NT2/D1 (cell line): ENCODE measurements around the gene ARSI.

ENCODE experiments used
- DNase-seq: peaks from one replicate; pipeline ENCODE4 v3.0.0-alpha.2; 2011; ENCODE audit warnings: low read depth, low spot score
- H3K27me3 ChIP-seq: 2 replicates; pipeline ENCODE4 v1.6.0; 2011; ENCODE audit warnings: mild to moderate bottlenecking; ENCODE audit not compliant: insufficient read length, insufficient read depth
- H3K36me3 ChIP-seq: 2 replicates; pipeline ENCODE4 v1.6.1; 2011; ENCODE audit warnings: mild to moderate bottlenecking, low read length, mixed read lengths; ENCODE audit not compliant: insufficient read depth, insufficient read length
- H3K4me1 ChIP-seq: 2 replicates; pipeline ENCODE4 v1.5.1; 2011; ENCODE audit not compliant: insufficient read depth, insufficient read length
- H3K4me3 ChIP-seq: 2 replicates; pipeline ENCODE4 v1.5.1; 2011; ENCODE audit warnings: low read depth; ENCODE audit not compliant: insufficient read length
- H3K9ac ChIP-seq: 2 replicates; pipeline ENCODE4 v1.6.0; 2011; ENCODE audit warnings: low read depth; ENCODE audit not compliant: insufficient read length
- H3K9me3 ChIP-seq: 2 replicates; pipeline ENCODE4 v1.5.1; 2011; ENCODE audit warnings: mild to moderate bottlenecking, low read length; ENCODE audit not compliant: insufficient read depth
- SUZ12 ChIP-seq: IDR thresholded peaks from 2 replicates; pipeline ENCODE4 v1.6.1; 2011; ENCODE audit not compliant: insufficient read length, insufficient read depth; ENCODE audit errors: extremely low read depth
- YY1 ChIP-seq: IDR thresholded peaks from 2 replicates; pipeline ENCODE4 v1.6.1; 2011; ENCODE audit not compliant: insufficient read length, insufficient read depth
- ZNF274 ChIP-seq: IDR thresholded peaks from 2 replicates; pipeline ENCODE4 v1.6.1; 2011; ENCODE audit warnings: mild to moderate bottlenecking, low read depth, low read length

ARSI gene

GRCh38 chr5:150246835-150247234 is 55.9 kb downstream of the ARSI start:
- Histone ChIP-seq H3K36me3 (no peaks in the 10 kb centered on the region), H3K9ac (no peak overlapping the region), H3K4me3 (no peak overlapping the region), H3K4me1 (no peaks in the 10 kb centered on the region), H3K27me3 (no peaks in the 10 kb centered on the region), H3K9me3 (no peaks in the 10 kb centered on the region)
- TF ChIP-seq ZNF274 (no peak), SUZ12 (no peak), YY1 (no peak)
- DNase-seq: no peak

- no peaks in the 10 kb centered on the region for H3K27me3 ChIP-seq
- H3K4me1 ChIP-seq: no peaks in the 10 kb centered on the region
- H3K36me3 ChIP-seq: no peaks in the 10 kb centered on the region
- TF ChIP-seq YY1 (no peak), SUZ12 (no peak), ZNF274 (no peak)
- no peak overlapping the region for H3K9ac ChIP-seq
- DNase-seq: no peak
- no peak overlapping the region for H3K4me3 ChIP-seq
- no peaks in the 10 kb centered on the region for H3K9me3 ChIP-seq
These were observed 56.3 kb downstream of the ARSI start for GRCh38 chr5:150246429-150246828.
